SK-N-SH (cell line): ENCODE results near the gene SYTL5. TPM values are rescaled to one million over a fixed set of nuclear protein-coding genes. Genes with fewer than 3 reads are reported as not detected.

ENCODE experiments used
- CTCF ChIA-PET: fragments of 300-600, 350-600 bp; formaldehyde crosslinking; extraction: SDS; loops from one replicate; lab custom pipeline; 2021; lab: Yijun Ruan, JAX
- POLR2A ChIA-PET: fragments of 350-600 bp; sonication (Branson Sonifier 250); formaldehyde crosslinking; extraction: SDS; loops from one replicate; lab custom pipeline; 2020; ENCODE audit warnings: antibody characterized with exemption, inconsistent platforms; lab: Yijun Ruan, JAX
- DNase-seq: peaks from one replicate; pipeline ENCODE4 v3.0.0; 2012
- H2AFZ ChIP-seq: fragments of 200-600 bp; sonication (generic); 2 replicates; pipeline ENCODE4 v1.8.1; 2016; ENCODE audit warnings: antibody characterized with exemption, mild to moderate bottlenecking, low read depth
- H3F3A ChIP-seq: fragments of 200-600 bp; sonication (generic); replicated peaks from 2 replicates; pipeline ENCODE3; 2016; ENCODE audit warnings: antibody characterized with exemption, mild to moderate bottlenecking; ENCODE audit not compliant: insufficient read depth
- H3K27ac ChIP-seq, 2 experiments: fragments of 200-500 bp in 1 of 2; fragments of 200-600 bp in 1 of 2; sonication (Bioruptor generic) in 1 of 2; sonication (generic), shearing (Covaris generic) in 1 of 2; 2 replicates each; pipeline versions ENCODE4 v1.5.1 to v1.6.1; 2014 to 2016; ENCODE audit warnings: low read depth in 2 of 2, inconsistent platforms in 1 of 2, low read length in 1 of 2, mild to moderate bottlenecking in 1 of 2, mixed read lengths in 1 of 2
- H3K27me3 ChIP-seq: fragments of 200-600 bp; sonication (generic), shearing (Covaris generic); 2 replicates; pipeline ENCODE4 v1.6.1; 2016; ENCODE audit warnings: mixed run types; ENCODE audit not compliant: insufficient read depth
- H3K36me3 ChIP-seq, 2 experiments: fragments of 200-500 bp in 1 of 2; fragments of 200-600 bp in 1 of 2; sonication (Bioruptor generic) in 1 of 2; sonication (generic) in 1 of 2; replicated peaks in 1 of 2; 2 replicates each; pipeline versions ENCODE3 to v1.5.1; 2014 to 2016; ENCODE audit warnings: low read length in 1 of 2, mild to moderate bottlenecking in 1 of 2; ENCODE audit not compliant: insufficient read depth in 2 of 2, control insufficient read depth in 1 of 2
- H3K4me1 ChIP-seq, 2 experiments: fragments of 200-500 bp in 1 of 2; fragments of 200-600 bp in 1 of 2; sonication (Bioruptor generic) in 1 of 2; sonication (generic), shearing (Covaris generic) in 1 of 2; 2 replicates each; pipeline versions ENCODE4 v1.5.1 to v1.6.1; 2014 to 2016; ENCODE audit warnings: low read depth in 1 of 2, low read length in 1 of 2, mixed run types in 1 of 2; ENCODE audit not compliant: insufficient read depth in 2 of 2, control insufficient read depth in 1 of 2
- H3K4me2 ChIP-seq: fragments of 200-600 bp; sonication (generic), shearing (Covaris generic); 2 replicates; pipeline ENCODE4 v1.6.1; 2017; ENCODE audit warnings: mixed run types
- H3K4me3 ChIP-seq, 2 experiments: fragments of 200-500 bp in 1 of 2; fragments of 200-600 bp in 1 of 2; sonication (Bioruptor generic) in 1 of 2; sonication (generic), shearing (Covaris generic) in 1 of 2; 2 replicates each; pipeline versions ENCODE4 v1.5.1 to v1.8.1; 2014 to 2016; ENCODE audit warnings: low read depth in 2 of 2, inconsistent platforms in 1 of 2, low read length in 1 of 2, mild to moderate bottlenecking in 1 of 2, mixed read lengths in 1 of 2, moderate library complexity in 1 of 2
- H3K79me2 ChIP-seq: fragments of 200-600 bp; sonication (generic); 2 replicates; pipeline ENCODE4 v1.8.1; 2017; ENCODE audit warnings: mild to moderate bottlenecking; ENCODE audit not compliant: insufficient read depth
- H3K9ac ChIP-seq: fragments of 200-600 bp; sonication (generic); 2 replicates; pipeline ENCODE4 v1.6.1; 2017; ENCODE audit warnings: mixed run types
- H3K9me2 ChIP-seq: fragments of 200-600 bp; sonication (generic); 2 replicates; pipeline ENCODE4 v1.6.1; 2017; ENCODE audit warnings: mixed run types
- H3K9me3 ChIP-seq: fragments of 200-600 bp; sonication (generic); 2 replicates; pipeline ENCODE4 v1.6.1; 2017; ENCODE audit warnings: mixed run types, mild to moderate bottlenecking, moderate library complexity
- H4K20me1 ChIP-seq: fragments of 200-600 bp; sonication (generic); 2 replicates; pipeline ENCODE4 v1.6.1; 2017; ENCODE audit warnings: mild to moderate bottlenecking, mixed run types; ENCODE audit not compliant: insufficient read depth
- EP300 ChIP-seq, 2 experiments: IDR thresholded peaks; 2 replicates each; pipeline versions ENCODE4 v1.4.0 to v1.6.1; 2012; ENCODE audit warnings: borderline replicate concordance in 1 of 2, low read depth in 1 of 2, low read length in 1 of 2
- EZH2phosphoT487 ChIP-seq: fragments of 200-600 bp; sonication (generic); IDR thresholded peaks from 2 replicates; pipeline ENCODE4 v1.6.1; 2017; ENCODE audit warnings: low read depth, mixed run types, mild to moderate bottlenecking, antibody characterized with exemption, moderate library complexity, borderline replicate concordance
- FOSL2 ChIP-seq: IDR thresholded peaks from 2 replicates; pipeline ENCODE4 v1.4.0; 2012; ENCODE audit warnings: low read depth, mild to moderate bottlenecking, moderate library complexity, borderline replicate concordance
- FOXJ3 ChIP-seq: sonication (generic); formaldehyde crosslinking; IDR thresholded peaks from 2 replicates; pipeline ENCODE4 v1.5.1; 2020; ENCODE audit warnings: mild to moderate bottlenecking, missing genetic modification reagents
- GATA2 ChIP-seq: sonication (generic); formaldehyde crosslinking; IDR thresholded peaks from 2 replicates; pipeline ENCODE4 v1.5.0; 2020; ENCODE audit warnings: mild to moderate bottlenecking, missing genetic modification reagents
- JUND ChIP-seq: IDR thresholded peaks from 2 replicates; pipeline ENCODE4 v1.4.0; 2012
- MXI1 ChIP-seq: IDR thresholded peaks from 2 replicates; pipeline ENCODE4 v1.6.1; 2012; ENCODE audit warnings: mild to moderate bottlenecking, low read depth, low read length, improper control_type of control experiment
- NFIC ChIP-seq: IDR thresholded peaks from 2 replicates; pipeline ENCODE4 v1.4.0; 2012; ENCODE audit warnings: borderline replicate concordance
- POLR2AphosphoS5 ChIP-seq: IDR thresholded peaks from 2 replicates; pipeline ENCODE4 v1.6.1; 2012; ENCODE audit warnings: low read depth, low read length
- RAD21 ChIP-seq: IDR thresholded peaks from 2 replicates; pipeline ENCODE4 v1.6.1; 2012; ENCODE audit warnings: mild to moderate bottlenecking, low read length
- RXRA ChIP-seq: IDR thresholded peaks from 2 replicates; pipeline ENCODE4 v1.4.0; 2012; ENCODE audit warnings: low read depth, mild to moderate bottlenecking, borderline replicate concordance
- SIN3A ChIP-seq: IDR thresholded peaks from 2 replicates; pipeline ENCODE4 v1.6.1; 2012; ENCODE audit warnings: low read depth, mild to moderate bottlenecking, low read length, moderate library complexity, borderline replicate concordance
- SMC3 ChIP-seq: IDR thresholded peaks from 2 replicates; pipeline ENCODE4 v1.6.1; 2012; ENCODE audit warnings: low read depth, low read length, improper control_type of control experiment
- TEAD4 ChIP-seq: IDR thresholded peaks from 2 replicates; pipeline ENCODE4 v1.4.0; 2012; ENCODE audit warnings: mild to moderate bottlenecking, borderline replicate concordance; ENCODE audit not compliant: insufficient read depth
- USF2 ChIP-seq: fragments of 150-350 bp; IDR thresholded peaks from 2 replicates; pipeline ENCODE4 v1.6.1; 2017; ENCODE audit warnings: antibody characterized with exemption, low read length, low read depth, borderline replicate concordance
- YY1 ChIP-seq: IDR thresholded peaks from 2 replicates; pipeline ENCODE4 v1.4.0; 2012; ENCODE audit warnings: low read depth, mild to moderate bottlenecking
- WGBS: methylation state at CpG from one replicate; pipeline ENCODE4 v1.1.6; 2017; ENCODE audit warnings: low lambda C conversion rate; 5-methylcytosine and 5-hydroxymethylcytosine counted together
- polyA plus RNA-seq, 3 experiments: library from polyadenylated mRNA; depleted of rRNA; stranded (reverse); fragments of >200 nt; gene quantifications; 2 replicates each; pipeline ENCODE4 v1.2.3, GENCODE V29; 2012
- TF ChIP-seq, protein P1 (sequence below): fragments of 150-350 bp; IDR thresholded peaks from 2 replicates; pipeline ENCODE4 v1.6.1; 2016; ENCODE audit warnings: mild to moderate bottlenecking, low read depth, low read length
- TF ChIP-seq, protein P2 (sequence below): fragments of 200-600 bp; sonication (generic); IDR thresholded peaks from 2 replicates; pipeline ENCODE4 v1.6.1; 2017; ENCODE audit warnings: antibody characterized with exemption, mild to moderate bottlenecking, moderate library complexity
- TF ChIP-seq, protein P3 (sequence below): IDR thresholded peaks from 2 replicates; pipeline ENCODE4 v1.4.0; 2012; ENCODE audit warnings: low read depth, borderline replicate concordance
- TF ChIP-seq, protein P4 (sequence below): IDR thresholded peaks from 2 replicates; pipeline ENCODE4 v1.4.0; 2012; ENCODE audit warnings: low read depth

The SYTL5 gene
- polyA plus RNA-seq, 1 of the 3 experiments (the other 2 are of a cell fraction), result 0.74 TPM

DNA sequence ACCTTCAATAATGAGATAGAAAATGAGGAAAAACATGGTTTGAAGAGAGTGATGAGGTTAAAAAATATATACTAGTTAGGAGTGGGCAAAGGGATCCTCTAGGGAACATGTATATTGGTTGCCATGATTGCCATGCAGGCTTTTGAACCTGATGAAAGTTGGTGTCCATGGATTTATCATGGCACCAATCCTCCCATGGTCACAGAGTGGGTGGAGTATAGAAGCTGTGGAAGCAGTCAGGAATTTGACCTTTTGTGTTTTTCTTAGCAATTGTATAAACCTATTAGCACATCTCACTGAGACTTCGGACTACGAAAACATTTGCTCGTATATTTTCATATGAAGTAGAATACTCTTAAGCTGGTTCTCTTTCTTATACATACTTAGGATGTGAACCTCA is 30.9 kb upstream of the SYTL5 start:
- Histone ChIP-seq H3K9ac (no peak overlapping the region), H3K4me3 (no peak overlapping the region), H2AFZ (no peak overlapping the region), H3K9me2 (no peaks in the 10 kb centered on the region), H3K79me2 (no peaks in the 10 kb centered on the region), H3K9me3 (no peaks in the 10 kb centered on the region), H3K27me3 (peaks cover 13% of the 10 kb centered on the region), H3K36me3 (no peaks in the 10 kb centered on the region), H4K20me1 (no peaks in the 10 kb centered on the region), H3F3A (no peaks in the 10 kb centered on the region), H3K4me1 (no peaks in the 10 kb centered on the region), H3K4me2 (no peak overlapping the region), H3K27ac (no peak overlapping the region)
- DNase-seq, result no peak
- WGBS, result 73% methylated on average over 3 of the region's 3 CpGs
- TF ChIP-seq NFIC, result no peak
- TF ChIP-seq EZH2phosphoT487, result no peak
- no peak for TF ChIP-seq TEAD4
- TF ChIP-seq SIN3A, result no peak
- TF ChIP-seq YY1, result no peak
- TF ChIP-seq RXRA, result no peak
- TF ChIP-seq, protein P1, sequence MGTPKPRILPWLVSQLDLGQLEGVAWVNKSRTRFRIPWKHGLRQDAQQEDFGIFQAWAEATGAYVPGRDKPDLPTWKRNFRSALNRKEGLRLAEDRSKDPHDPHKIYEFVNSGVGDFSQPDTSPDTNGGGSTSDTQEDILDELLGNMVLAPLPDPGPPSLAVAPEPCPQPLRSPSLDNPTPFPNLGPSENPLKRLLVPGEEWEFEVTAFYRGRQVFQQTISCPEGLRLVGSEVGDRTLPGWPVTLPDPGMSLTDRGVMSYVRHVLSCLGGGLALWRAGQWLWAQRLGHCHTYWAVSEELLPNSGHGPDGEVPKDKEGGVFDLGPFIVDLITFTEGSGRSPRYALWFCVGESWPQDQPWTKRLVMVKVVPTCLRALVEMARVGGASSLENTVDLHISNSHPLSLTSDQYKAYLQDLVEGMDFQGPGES, result no peak
- no peak for TF ChIP-seq POLR2AphosphoS5
- TF ChIP-seq, protein P2, sequence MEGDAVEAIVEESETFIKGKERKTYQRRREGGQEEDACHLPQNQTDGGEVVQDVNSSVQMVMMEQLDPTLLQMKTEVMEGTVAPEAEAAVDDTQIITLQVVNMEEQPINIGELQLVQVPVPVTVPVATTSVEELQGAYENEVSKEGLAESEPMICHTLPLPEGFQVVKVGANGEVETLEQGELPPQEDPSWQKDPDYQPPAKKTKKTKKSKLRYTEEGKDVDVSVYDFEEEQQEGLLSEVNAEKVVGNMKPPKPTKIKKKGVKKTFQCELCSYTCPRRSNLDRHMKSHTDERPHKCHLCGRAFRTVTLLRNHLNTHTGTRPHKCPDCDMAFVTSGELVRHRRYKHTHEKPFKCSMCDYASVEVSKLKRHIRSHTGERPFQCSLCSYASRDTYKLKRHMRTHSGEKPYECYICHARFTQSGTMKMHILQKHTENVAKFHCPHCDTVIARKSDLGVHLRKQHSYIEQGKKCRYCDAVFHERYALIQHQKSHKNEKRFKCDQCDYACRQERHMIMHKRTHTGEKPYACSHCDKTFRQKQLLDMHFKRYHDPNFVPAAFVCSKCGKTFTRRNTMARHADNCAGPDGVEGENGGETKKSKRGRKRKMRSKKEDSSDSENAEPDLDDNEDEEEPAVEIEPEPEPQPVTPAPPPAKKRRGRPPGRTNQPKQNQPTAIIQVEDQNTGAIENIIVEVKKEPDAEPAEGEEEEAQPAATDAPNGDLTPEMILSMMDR, result no peak
- TF ChIP-seq JUND, result no peak
- no peak for TF ChIP-seq GATA2 (CRISPR knock-in tag)
- no peak for TF ChIP-seq EP300 (IDR thresholded peaks at IDR 0.05; ENCODE audit: borderline replicate concordance in 1 of 2, low read depth in 1 of 2, low read length in 1 of 2)
- no peak for TF ChIP-seq MXI1
- CTCF ChIA-PET, result no interaction called here
- POLR2A ChIA-PET, result no interaction called here

DNA sequence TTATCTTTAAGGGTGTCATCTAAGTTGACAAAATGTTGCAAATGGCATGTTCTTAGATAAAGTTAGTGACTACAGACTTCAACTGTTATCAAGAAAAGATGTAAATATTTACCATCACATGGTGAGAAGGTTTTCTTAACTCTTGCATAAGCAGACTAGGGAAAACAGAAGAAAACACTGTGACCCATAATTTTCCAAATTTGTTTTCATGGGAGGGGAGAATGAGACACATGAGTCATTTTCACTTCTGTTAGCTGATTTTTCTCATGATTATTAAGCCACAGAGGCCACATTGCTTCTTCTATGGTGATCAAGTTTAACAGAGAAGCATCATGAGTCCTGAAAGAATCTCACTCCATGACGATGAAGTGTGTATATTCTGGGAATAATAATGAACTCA is 30.2 kb upstream of the SYTL5 start:
- no peak overlapping the region for H3K9ac ChIP-seq
- H3K27ac ChIP-seq, result no peak overlapping the region
- no peaks in the 10 kb centered on the region for H3K36me3 ChIP-seq
- no peak for DNase-seq
- H3K9me3 ChIP-seq, result no peaks in the 10 kb centered on the region
- H4K20me1 ChIP-seq, result no peaks in the 10 kb centered on the region
- H3K27me3 ChIP-seq, result peaks cover 13% of the 10 kb centered on the region
- H3K9me2 ChIP-seq, result no peaks in the 10 kb centered on the region
- no peak overlapping the region for H3K4me2 ChIP-seq
- no peaks in the 10 kb centered on the region for H3K4me1 ChIP-seq
- ChIA-PET POLR2A (no interaction called here), CTCF (no interaction called here)
- no peaks in the 10 kb centered on the region for H3F3A ChIP-seq
- H3K79me2 ChIP-seq, result no peaks in the 10 kb centered on the region
- H2AFZ ChIP-seq, result no peak overlapping the region
- H3K4me3 ChIP-seq, result no peak overlapping the region
- 6% methylated on average over 1 of the region's 1 CpG for WGBS
- TF ChIP-seq, protein P1, result no peak
- TF ChIP-seq RAD21 (no peak), FOXJ3 (CRISPR knock-in tag) (no peak), USF2 (no peak), GATA2 (CRISPR knock-in tag) (no peak), TEAD4 (no peak), FOSL2 (no peak), JUND (no peak), SIN3A (no peak), SMC3 (no peak)
- TF ChIP-seq, protein P3, sequence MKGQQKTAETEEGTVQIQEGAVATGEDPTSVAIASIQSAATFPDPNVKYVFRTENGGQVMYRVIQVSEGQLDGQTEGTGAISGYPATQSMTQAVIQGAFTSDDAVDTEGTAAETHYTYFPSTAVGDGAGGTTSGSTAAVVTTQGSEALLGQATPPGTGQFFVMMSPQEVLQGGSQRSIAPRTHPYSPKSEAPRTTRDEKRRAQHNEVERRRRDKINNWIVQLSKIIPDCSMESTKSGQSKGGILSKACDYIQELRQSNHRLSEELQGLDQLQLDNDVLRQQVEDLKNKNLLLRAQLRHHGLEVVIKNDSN, result no peak
- TF ChIP-seq, protein P4, sequence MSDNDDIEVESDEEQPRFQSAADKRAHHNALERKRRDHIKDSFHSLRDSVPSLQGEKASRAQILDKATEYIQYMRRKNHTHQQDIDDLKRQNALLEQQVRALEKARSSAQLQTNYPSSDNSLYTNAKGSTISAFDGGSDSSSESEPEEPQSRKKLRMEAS, result no peak
